IMR-90 (cell line): Measurements from ENCODE around the gene DDX10.

Source experiments
- CEBPB ChIP-seq: IDR thresholded peaks from 2 replicates; pipeline ENCODE4 v1.6.1; 2012; ENCODE audit warnings: low read depth, low read length, improper control_type of control experiment
- CTCF ChIP-seq: conservative IDR thresholded peaks from 2 replicates; pipeline ENCODE4 v1.5.1; 2012; ENCODE audit warnings: mild to moderate bottlenecking, low read depth, low read length, improper control_type of control experiment
- ELK1 ChIP-seq: fragments of 150-350 bp; IDR thresholded peaks from 2 replicates; pipeline ENCODE4 v1.6.1; 2016; ENCODE audit warnings: low read depth, mild to moderate bottlenecking, low read length, moderate library complexity, borderline replicate concordance
- FOS ChIP-seq: fragments of 150-350 bp; IDR thresholded peaks from 2 replicates; pipeline ENCODE4 v1.6.1; 2016; ENCODE audit warnings: low read depth, low read length
- MAFK ChIP-seq: IDR thresholded peaks from 2 replicates; pipeline ENCODE4 v1.6.1; 2012; ENCODE audit warnings: low read depth, low read length, improper control_type of control experiment
- MAZ ChIP-seq: IDR thresholded peaks from 2 replicates; pipeline ENCODE4 v1.6.1; 2012; ENCODE audit warnings: low read depth, mild to moderate bottlenecking, low read length, improper control_type of control experiment, moderate library complexity, borderline replicate concordance
- MXI1 ChIP-seq: IDR thresholded peaks from 2 replicates; pipeline ENCODE4 v1.6.1; 2012; ENCODE audit warnings: low read depth, mild to moderate bottlenecking, low read length, moderate library complexity, borderline replicate concordance
- POLR2A ChIP-seq: IDR thresholded peaks from 2 replicates; pipeline ENCODE4 v1.6.1; 2012; ENCODE audit warnings: mild to moderate bottlenecking, low read depth, low read length
- RAD21 ChIP-seq: IDR thresholded peaks from 2 replicates; pipeline ENCODE4 v1.6.1; 2012; ENCODE audit warnings: low read length, improper control_type of control experiment
- SMC3 ChIP-seq: fragments of 150-350 bp; IDR thresholded peaks from 2 replicates; pipeline ENCODE4 v1.6.1; 2016; ENCODE audit warnings: low read depth, mild to moderate bottlenecking, antibody characterized with exemption, low read length, moderate library complexity
- USF2 ChIP-seq: fragments of 150-350 bp; IDR thresholded peaks from 2 replicates; pipeline ENCODE4 v1.6.1; 2017; ENCODE audit warnings: mild to moderate bottlenecking, antibody characterized with exemption, low read length, low read depth

GRCh38 chr11:108803776-108804175 is 138.9 kb downstream of the DDX10 start:
- TF ChIP-seq FOS (no peak), SMC3 (no peak), CTCF (no peak), ELK1 (no peak), POLR2A (no peak), MXI1 (no peak), USF2 (no peak), MAZ (no peak), MAFK (no peak), CEBPB (no peak), RAD21 (no peak)
